Right ventricle myocardium inferior (tissue), 1 donor: Measurements from ENCODE around the gene MMP11. TPM values are rescaled to one million over a fixed set of nuclear protein-coding genes. Genes with fewer than 3 reads are reported as not detected.

ENCODE experiments used
- ATAC-seq: fragments of 200-7000 bp; cut with Tn5 transposase; one replicate; pipeline ENCODE4 v1.9.1; 2020; ENCODE audit warnings: mild to moderate bottlenecking, moderate library complexity
- DNase-seq: peaks from one replicate; pipeline ENCODE4 v3.0.0; 2021; ENCODE audit errors: missing footprints
- intact Hi-C: fragments of 100-400 bp; cut with DNase I; formaldehyde crosslinking; loops from one replicate; pipeline ENCODE4 v1.11.0; 2022
- total RNA-seq: library from RNA; stranded (reverse); fragmentation: NEBNext Ultra II Directional; extraction: Animal tissue kit (Norgen Biotek cat#: 25700); gene quantifications from one replicate; pipeline ENCODE4 v1.2.1, GENCODE V29; 2021
- donor health status: DM: no; HTN: yes; CAD: no; lungs with severe emphysema.

The MMP11 gene
- total RNA-seq, 1 donor from 2014 or later = 28.0 TPM

GRCh38 chr22:23755711-23756110 is 16.9 kb upstream of the MMP11 start:
- ATAC-seq = no peak
- no peak for DNase-seq
- intact Hi-C loops = no loop called here

GRCh38 chr22:23756891-23757290 is 15.8 kb upstream of the MMP11 start:
- intact Hi-C loops = no loop called here
- ATAC-seq = no peak
- no peak for DNase-seq

GRCh38 chr22:23759566-23759965 is 13.1 kb upstream of the MMP11 start:
- no peak for DNase-seq
- intact Hi-C loops = no loop called here

DNA sequence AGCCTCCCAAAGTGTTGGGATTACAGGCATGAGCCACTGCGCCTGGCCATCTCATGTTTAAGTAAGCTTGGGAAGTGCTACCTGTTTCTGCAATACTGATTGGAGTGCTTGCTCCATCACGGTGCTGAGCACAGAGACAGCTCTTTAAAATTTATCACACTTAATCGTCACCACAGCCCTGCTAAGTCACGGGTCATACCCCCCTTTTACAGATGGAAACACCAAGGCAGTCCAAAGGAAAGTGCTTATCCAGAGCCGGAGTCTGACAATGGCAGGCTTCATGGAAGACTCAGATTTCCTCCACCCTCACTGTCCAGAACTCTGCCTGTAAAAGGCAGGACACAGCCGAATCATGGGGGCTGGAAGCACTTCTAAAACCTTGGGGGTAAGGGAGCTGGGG is 12.6 kb upstream of the MMP11 start:
- ATAC-seq = no peak
- no peak for DNase-seq
- intact Hi-C loops = no loop called here

More at GRCh38 chr22:23759566-23759965, 13.1 kb upstream of the MMP11 start:
- ATAC-seq = no peak

DNA sequence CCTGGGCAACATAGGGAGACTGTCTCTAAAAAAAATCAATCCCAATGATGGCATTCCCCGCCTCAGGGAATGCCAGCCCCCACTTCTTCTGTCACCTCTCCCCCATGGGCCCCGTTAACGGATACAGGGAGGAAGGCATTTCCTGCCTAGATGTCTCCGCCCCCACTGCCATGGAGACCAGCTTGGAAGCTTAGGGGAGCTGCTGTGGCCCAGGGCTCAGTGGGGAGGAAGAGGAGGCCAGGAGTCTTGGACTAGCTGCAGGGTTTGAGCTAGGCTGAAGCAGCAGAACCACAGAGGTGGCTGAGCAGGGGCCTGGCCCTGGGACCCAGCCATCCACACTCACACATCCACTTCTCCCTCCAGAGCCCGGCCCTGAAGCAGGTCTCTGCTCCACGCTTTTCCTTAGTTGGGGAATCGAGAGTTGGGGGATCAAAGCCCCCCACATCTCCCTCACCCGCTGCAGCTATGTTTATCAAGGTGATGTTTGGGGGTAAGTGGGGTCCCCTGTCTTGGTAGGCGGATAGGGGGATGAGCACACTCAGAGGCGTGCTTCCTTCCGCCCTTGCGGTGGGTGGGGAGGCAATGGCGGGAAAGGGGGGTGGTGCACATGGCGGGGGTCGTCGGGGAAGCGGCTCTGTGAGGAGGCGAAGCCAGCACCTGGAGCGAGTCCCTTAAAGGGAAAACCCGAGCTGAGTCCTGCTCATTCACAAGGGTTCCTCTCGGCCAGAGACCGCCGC is 9.6 kb upstream of the MMP11 start, which contains the start of gene C22orf15:
TSS of gene C22orf15 (plus strand) at position 149 of the 737 bp plus-strand sequence. CDS start at position 466, 317 bp downstream.
- DNase-seq = peak; percentile 37
- ATAC-seq = no peak
- intact Hi-C loops = no loop called here

DNA sequence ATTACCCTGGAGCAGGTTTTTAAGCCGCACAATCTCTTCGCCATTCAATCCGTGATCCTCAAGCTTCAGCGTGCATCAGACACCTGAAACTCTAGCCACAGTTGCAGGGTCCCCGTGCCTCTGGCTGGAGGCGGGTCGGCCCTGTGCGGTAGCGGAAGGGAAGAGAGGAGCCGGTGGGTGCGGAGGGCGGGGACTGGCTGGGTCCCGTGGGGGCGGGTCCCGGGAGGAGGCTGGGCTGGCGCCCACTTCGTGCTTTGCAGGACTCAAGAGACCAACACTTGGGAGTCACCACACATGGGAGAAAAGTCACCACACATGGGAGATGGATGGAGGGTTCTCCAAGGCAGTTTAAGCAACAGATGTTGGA is 9.1 kb upstream of the MMP11 start:
- intact Hi-C loops = no loop called here
- ATAC-seq = no peak
- peak; percentile 69 for DNase-seq

GRCh38 chr22:23763954-23764353 is 8.7 kb upstream of the MMP11 start:
- ATAC-seq (no peak), DNase-seq (peak; percentile 27)
- intact Hi-C loops = no loop called here

- ATAC-seq = no peak
- intact Hi-C loops = loop anchor here (5.0 kb wide), 2 partner anchors 82 to 138 kb away; no protein-coding TSS in a partner anchor
- DNase-seq = peak; percentile 34
Observed at GRCh38 chr22:23764899-23765881, 7.5 kb upstream of the MMP11 start.

GRCh38 chr22:23767303-23767672 is 5.4 kb upstream of the MMP11 start:
- DNase-seq (no peak), ATAC-seq (peak; percentile 0)
- intact Hi-C loops = loop anchor here (5.0 kb wide), 2 partner anchors 80 to 140 kb away; no protein-coding TSS in a partner anchor

DNA sequence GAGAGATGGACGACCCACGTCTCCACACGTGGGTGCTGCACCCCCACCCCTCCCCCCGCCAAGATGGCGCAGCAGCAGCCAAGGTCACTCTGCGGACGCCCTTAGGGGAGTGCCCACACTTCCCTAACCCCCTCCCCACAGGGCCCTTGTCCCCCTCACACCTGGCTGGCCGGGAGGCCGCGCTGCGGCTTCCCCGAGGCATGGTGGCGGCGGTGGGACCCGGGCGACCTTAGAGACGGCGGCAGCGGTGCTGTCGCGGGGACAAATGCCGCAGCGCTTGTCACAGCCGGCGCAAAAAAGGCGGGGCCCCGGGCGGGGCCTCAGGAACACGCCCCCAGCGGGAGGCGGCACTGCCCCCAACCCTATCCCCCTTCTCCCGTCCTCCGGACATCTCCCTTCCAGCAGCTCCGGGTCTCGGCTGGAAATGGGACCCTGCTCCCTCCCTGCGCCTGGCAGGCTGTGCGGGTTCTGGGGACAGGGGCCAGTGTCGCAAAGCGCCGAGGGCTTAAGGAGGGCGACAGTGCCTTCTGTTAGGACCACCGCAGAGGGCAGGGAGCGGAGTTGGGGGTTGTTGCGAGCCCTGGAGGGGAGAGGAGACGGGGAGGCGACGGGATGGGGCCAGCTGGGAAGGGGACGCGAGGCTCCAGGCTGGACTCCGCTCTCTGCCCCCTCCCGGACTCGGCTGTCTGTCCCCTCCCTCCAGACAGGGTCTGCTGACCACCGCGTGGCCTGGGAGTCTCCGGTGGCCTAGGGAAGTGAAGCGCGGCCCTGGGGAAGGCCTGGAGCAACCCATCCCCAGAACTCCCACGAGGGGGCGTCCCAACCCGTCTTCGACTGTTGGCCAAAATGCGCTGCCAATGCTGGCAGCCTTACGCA is 4.7 kb upstream of the MMP11 start, which contains the start of gene CHCHD10:
TSS of gene CHCHD10 (minus strand) at position 300 of the 876 bp plus-strand sequence. CDS start at position 202, 98 bp downstream.
- intact Hi-C loops = loop anchor here (2.0 to 5.0 kb wide), 3 partner anchors 19 to 141 kb away; partner anchors contain the start of gene SMARCB1
- ATAC-seq (peak; percentile 82), DNase-seq (peak; percentile 93)

DNA sequence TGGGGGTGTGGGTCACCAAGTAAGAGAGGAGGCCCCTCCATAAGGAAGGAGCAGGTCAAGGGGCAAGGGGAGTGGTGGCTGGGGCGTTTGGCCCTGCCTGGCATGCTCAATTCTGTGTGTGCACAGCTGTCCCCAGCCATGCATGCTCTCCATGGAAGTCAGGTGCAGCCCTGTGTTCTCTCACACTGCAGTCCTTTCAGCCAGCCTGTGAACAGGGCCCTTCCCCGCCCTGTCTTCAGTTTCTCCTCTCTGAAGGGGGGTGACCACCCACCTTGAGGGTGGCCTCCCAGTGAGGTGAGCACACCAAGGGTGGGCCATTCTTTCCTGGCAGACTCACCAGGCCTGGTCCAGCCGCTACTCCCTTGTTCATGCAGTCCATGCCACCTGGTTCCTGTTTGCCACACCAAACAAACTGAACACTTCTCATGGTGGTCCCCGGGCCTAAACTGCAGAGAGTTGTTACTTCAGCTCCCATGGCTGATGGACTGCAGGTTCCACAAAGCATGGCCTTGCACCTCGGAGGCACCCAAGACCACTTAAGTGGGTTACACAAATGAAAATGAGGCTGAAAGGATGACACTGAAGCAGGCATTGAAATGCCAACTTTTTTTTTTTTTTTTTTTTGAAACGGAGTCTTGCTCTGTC is 3.2 kb upstream of the MMP11 start:
- ATAC-seq (no peak), DNase-seq (no peak)
- intact Hi-C loops = loop anchor here (2.0 to 5.0 kb wide), 3 partner anchors 17 to 142 kb away; partner anchors contain the start of gene SMARCB1

DNA sequence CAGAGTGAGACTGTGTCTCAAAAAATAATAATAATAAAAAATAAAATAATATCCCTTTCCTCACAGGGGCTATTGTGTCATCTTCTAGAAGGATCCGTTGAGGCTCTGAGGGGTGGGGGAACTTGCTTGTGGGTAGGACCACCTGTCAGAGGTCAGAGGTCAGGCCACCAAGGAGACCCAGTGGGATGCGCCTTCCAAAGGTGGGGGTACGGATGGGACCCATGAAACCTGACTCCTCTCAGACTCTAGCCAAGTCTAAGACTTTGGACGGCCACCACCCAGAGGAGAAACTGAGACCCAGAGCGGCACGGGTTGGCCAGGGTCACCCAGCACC is 367 bp upstream of the MMP11 start:
- DNase-seq = no peak
- intact Hi-C loops = no loop called here
- no peak for ATAC-seq

- DNase-seq (no peak), ATAC-seq (peak; percentile 71)
- intact Hi-C loops = no loop called here
Observed at GRCh38 chr22:23773483-23774113, 949 bp downstream of the MMP11 start.

DNA sequence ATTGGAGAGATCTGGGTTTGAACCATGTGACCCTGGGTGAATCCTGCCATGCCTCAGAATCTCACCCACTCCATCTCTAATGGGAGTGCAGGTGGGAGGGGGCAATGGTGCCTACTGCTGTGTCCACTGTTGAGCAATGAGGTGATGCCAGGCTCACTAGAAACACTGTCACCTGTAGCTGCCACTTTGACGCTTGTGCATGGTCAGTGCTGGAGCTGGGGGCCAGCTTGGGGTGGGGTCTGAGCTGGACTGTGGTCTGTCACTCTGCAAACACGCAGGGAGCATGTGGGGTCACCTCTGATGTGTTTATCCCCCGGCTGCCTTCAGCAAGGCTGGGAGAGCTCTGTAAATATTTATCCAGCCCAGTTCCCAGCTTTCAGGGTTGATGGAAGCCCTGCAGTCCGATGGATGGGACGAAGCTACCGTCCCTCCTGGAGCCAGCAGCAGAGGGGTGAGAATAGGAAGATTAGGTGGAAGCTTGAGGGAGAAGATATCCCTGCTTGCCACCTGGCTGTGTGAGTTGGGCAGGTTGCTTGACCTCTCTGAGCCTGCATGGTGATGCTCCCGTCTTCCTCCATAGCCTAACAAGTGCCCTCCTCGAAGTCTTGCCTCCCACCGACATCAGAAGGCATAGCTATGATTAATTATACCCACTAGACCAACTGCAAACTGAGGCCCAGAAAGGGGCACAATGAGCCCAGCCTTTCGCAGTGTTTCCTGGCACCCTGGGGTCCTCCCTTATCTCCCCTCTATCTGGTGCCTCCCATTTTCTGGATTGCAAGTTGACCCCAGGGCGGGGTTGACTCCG is 1.7 kb downstream of the MMP11 start:
- ATAC-seq (no peak), DNase-seq (peak; percentile 41)
- intact Hi-C loops = no loop called here

- DNase-seq (peak; percentile 57), ATAC-seq (no peak)
- intact Hi-C loops = no loop called here
Observed at GRCh38 chr22:23774922-23775436, 2.3 kb downstream of the MMP11 start.

GRCh38 chr22:23775779-23776375 is 3.2 kb downstream of the MMP11 start:
- intact Hi-C loops = no loop called here
- DNase-seq (no peak), ATAC-seq (no peak)
